HEK293T (cell line): ENCODE measurements around the gene HOXA5.

Experiments
- ARNT ChIP-seq: fragments of 450-650 bp; IDR thresholded peaks from 2 replicates; pipeline ENCODE4 v1.6.1; 2017; ENCODE audit warnings: mild to moderate bottlenecking
- FOXA1 ChIP-seq: fragments of 450-650 bp; IDR thresholded peaks from 2 replicates; pipeline ENCODE4 v1.6.1; 2016; ENCODE audit warnings: mild to moderate bottlenecking
- FOXK2 ChIP-seq: fragments of 450-650 bp; IDR thresholded peaks from 2 replicates; pipeline ENCODE4 v1.6.1; 2016; ENCODE audit warnings: mild to moderate bottlenecking
- FOXM1 ChIP-seq: fragments of 450-650 bp; IDR thresholded peaks from 2 replicates; pipeline ENCODE4 v1.6.1; 2017; ENCODE audit warnings: mild to moderate bottlenecking, borderline replicate concordance
- LEF1 ChIP-seq: fragments of 450-650 bp; IDR thresholded peaks from 2 replicates; pipeline ENCODE4 v1.6.1; 2017; ENCODE audit warnings: mild to moderate bottlenecking, borderline replicate concordance
- SP1 ChIP-seq: fragments of 450-650 bp; IDR thresholded peaks from 2 replicates; pipeline ENCODE4 v1.6.1; 2017
- TARDBP ChIP-seq: fragments of 450-650 bp; IDR thresholded peaks from 2 replicates; pipeline ENCODE4 v1.6.1; 2016

DNA sequence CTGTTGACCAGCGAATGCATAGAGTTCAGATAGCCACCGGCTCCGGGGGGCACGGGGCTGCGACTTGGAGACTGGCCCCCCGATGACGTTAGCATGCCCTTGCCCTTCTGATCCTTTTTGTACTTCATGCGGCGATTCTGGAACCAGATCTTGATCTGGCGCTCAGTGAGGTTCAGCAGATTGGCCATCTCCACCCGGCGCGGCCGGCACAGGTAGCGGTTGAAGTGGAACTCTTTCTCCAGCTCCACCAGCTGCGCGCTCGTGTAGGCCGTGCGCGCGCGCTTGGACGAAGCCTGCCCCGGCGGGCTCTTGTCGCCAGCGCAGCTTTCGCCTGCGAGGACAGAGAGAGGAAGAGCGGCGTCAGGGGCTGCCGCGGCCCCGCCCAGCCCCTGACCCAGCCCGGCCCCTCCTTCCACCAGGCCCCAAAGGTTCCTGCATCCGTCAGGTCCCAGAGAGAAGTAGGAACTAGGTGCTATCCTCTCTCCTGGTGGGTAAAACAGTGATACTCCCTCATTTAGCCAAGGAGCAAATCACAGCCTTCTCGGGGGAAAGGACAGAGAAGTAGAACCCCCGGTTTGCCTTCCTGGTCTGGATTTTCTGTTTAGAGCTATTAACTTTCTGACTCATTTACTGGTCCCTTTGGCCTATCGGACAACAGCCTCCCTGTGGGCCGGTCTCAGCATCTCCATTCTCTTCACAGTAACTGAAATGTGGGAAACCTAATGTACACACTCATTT lies 34.9 kb downstream of the HOXA5 start:
- no peak for TF ChIP-seq FOXK2
- TF ChIP-seq FOXA1, result no peak
- no peak for TF ChIP-seq FOXM1
- TF ChIP-seq LEF1, result no peak
- no peak for TF ChIP-seq SP1
- no peak for TF ChIP-seq ARNT
- no peak for TF ChIP-seq TARDBP
